K562 (cell line): Measurements from ENCODE around the gene DCTN2. TPM values are rescaled to one million over a fixed set of nuclear protein-coding genes. Genes with fewer than 3 reads are reported as not detected.
A peak's percentile ranks its signal among the peaks of the same experiment; 100 is the strongest.

Source experiments
- ATAC-seq: fragments of 200-7000 bp; cut with Tn5 transposase; 3 replicates; pipeline ENCODE4 v1.9.1; 2020; ENCODE audit warnings: moderate library complexity
- BruUV-seq: library from RNA; stranded (reverse); fragments of 400-500 nt; replicated peaks from 2 replicates; lab custom pipeline; 2021; lab: Mats Ljungman, UMichigan
- CTCF ChIA-PET: fragments of 300-600 bp; formaldehyde crosslinking; extraction: SDS; loops from one replicate; lab custom pipeline; 2021; ENCODE audit warnings: low intra/inter-chr PET ratio; lab: Yijun Ruan, JAX
- POLR2A ChIA-PET: fragments of 300-600, 350-650 bp; sonication (Branson Sonifier 250); formaldehyde crosslinking; extraction: SDS; loops from one replicate; lab custom pipeline; 2021; ENCODE audit warnings: antibody characterized with exemption, inconsistent platforms; lab: Yijun Ruan, JAX
- DNase-seq, 4 experiments: peaks; one replicate each; pipeline versions ENCODE4 v3.0.0 to v3.0.0-alpha.2; 2011 to 2018; ENCODE audit warnings: low spot score in 3 of 4, mixed read lengths in 3 of 4; ENCODE audit errors: extremely low read depth in 1 of 4
- FAIRE-seq: peaks from 2 replicates; lab custom pipeline; 2011; peaks lifted over from hg19 to GRCh38; lab: Jason Lieb, UNC
- H2AFZ ChIP-seq: 2 replicates; pipeline ENCODE4 v1.6.0; 2011; ENCODE audit warnings: low read depth, low read length, control low read depth, inconsistent platforms
- H3K27ac ChIP-seq: fragments of 200-600 bp; 3 replicates; pipeline ENCODE4 v1.8.0; 2011; ENCODE audit warnings: low read depth, mild to moderate bottlenecking, control low read depth, inconsistent platforms, low read length, moderate library complexity, mixed read lengths; ENCODE audit errors: extremely low read depth
- H3K27me3 ChIP-seq, 2 experiments: fragments of 300-600 bp in 1 of 2; 2 replicates in 1 of 2; 3 replicates in 1 of 2; pipeline versions ENCODE4 v1.6.0 to v1.8.0; 2011; ENCODE audit warnings: inconsistent platforms in 2 of 2, low read length in 2 of 2, mild to moderate bottlenecking in 1 of 2, mixed read lengths in 1 of 2, moderate library complexity in 1 of 2; ENCODE audit not compliant: control insufficient read depth in 2 of 2, insufficient read depth in 2 of 2
- H3K36me3 ChIP-seq: fragments of 300-600 bp; 3 replicates; pipeline ENCODE4 v1.8.0; 2011; ENCODE audit warnings: mild to moderate bottlenecking, low read length, inconsistent platforms; ENCODE audit not compliant: control insufficient read depth, insufficient read depth
- H3K4me1 ChIP-seq, 2 experiments: fragments of 200-600 bp in 1 of 2; replicated peaks in 1 of 2; 2 replicates in 1 of 2; 3 replicates in 1 of 2; pipeline versions ENCODE4 v1.5.1 to v1.8.0; 2011; ENCODE audit warnings: inconsistent platforms in 2 of 2, low read length in 2 of 2, mild to moderate bottlenecking in 1 of 2, mixed read lengths in 1 of 2, moderate library complexity in 1 of 2; ENCODE audit not compliant: control insufficient read depth in 2 of 2, insufficient read depth in 2 of 2
- H3K4me2 ChIP-seq: 2 replicates; pipeline ENCODE4 v1.6.1; 2011; ENCODE audit warnings: low read length, control low read depth, inconsistent platforms, mixed read lengths; ENCODE audit not compliant: insufficient read depth
- H3K4me3 ChIP-seq: fragments of 200-600 bp; sonication (generic), shearing (Covaris generic); 2 replicates; pipeline ENCODE4 v1.5.1; 2016; ENCODE audit warnings: control low read depth, inconsistent platforms
- H3K79me2 ChIP-seq: fragments of 200-600 bp; 3 replicates; pipeline ENCODE4 v1.8.0; 2011; ENCODE audit warnings: low read length, inconsistent platforms; ENCODE audit not compliant: control insufficient read depth, insufficient read depth
- H3K9ac ChIP-seq, 2 experiments: 2 replicates each; pipeline versions ENCODE4 v1.6.0 to v1.6.1; 2011; ENCODE audit warnings: low read depth in 2 of 2, low read length in 2 of 2, control low read depth in 1 of 2, inconsistent platforms in 1 of 2, mild to moderate bottlenecking in 1 of 2, mixed read lengths in 1 of 2; ENCODE audit not compliant: insufficient read depth in 1 of 2
- H3K9me1 ChIP-seq: one replicate; pipeline ENCODE4 v1.6.0; 2011; ENCODE audit warnings: inconsistent platforms, mild to moderate bottlenecking, low read length, moderate library complexity; ENCODE audit not compliant: control insufficient read depth, insufficient read depth
- H3K9me3 ChIP-seq: replicated peaks from 2 replicates; pipeline ENCODE4 v1.5.1; 2011; ENCODE audit warnings: low read depth, low read length, inconsistent platforms; ENCODE audit not compliant: control insufficient read depth, insufficient read depth
- H4K20me1 ChIP-seq: replicated peaks from 2 replicates; pipeline ENCODE4 v1.6.1; 2011; ENCODE audit warnings: low read length, inconsistent platforms, mixed read lengths; ENCODE audit not compliant: control insufficient read depth, insufficient read depth
- BRD4 ChIP-seq: fragments of 200-600 bp; sonication (generic); IDR thresholded peaks from 2 replicates; pipeline ENCODE4 v1.6.1; 2017; ENCODE audit warnings: inconsistent platforms
- CBFA2T3 ChIP-seq: fragments of 450-650 bp; IDR thresholded peaks from 2 replicates; pipeline ENCODE4 v1.6.1; 2017
- CBX3 ChIP-seq, 2 experiments: IDR thresholded peaks; 1 replicate in 1 of 2; 2 replicates in 1 of 2; pipeline ENCODE4 v1.6.1; 2012; ENCODE audit warnings: inconsistent platforms in 2 of 2, low read length in 2 of 2, borderline replicate concordance in 1 of 2, control low read depth in 1 of 2
- COPS2 ChIP-seq: fragments of 450-650 bp; conservative IDR thresholded peaks from 2 replicates; pipeline ENCODE4 v1.6.1; 2016; ENCODE audit warnings: mild to moderate bottlenecking, moderate library complexity
- CTBP1 ChIP-seq: fragments of 450-650 bp; IDR thresholded peaks from 2 replicates; pipeline ENCODE4 v1.6.1; 2016; ENCODE audit warnings: borderline replicate concordance
- EGR1 ChIP-seq: fragments of 450-650 bp; conservative IDR thresholded peaks from 2 replicates; pipeline ENCODE4 v1.6.1; 2017; ENCODE audit warnings: mild to moderate bottlenecking
- MAZ ChIP-seq, 2 experiments: fragments of 450-650 bp in 1 of 2; sonication (generic) in 1 of 2; formaldehyde crosslinking; IDR thresholded peaks in 1 of 2; conservative IDR thresholded peaks in 1 of 2; 2 replicates each; pipeline versions ENCODE4 v1.4.0 to v1.5.0; 2020; ENCODE audit warnings: mild to moderate bottlenecking in 1 of 2, missing genetic modification reagents in 1 of 2
- MEF2D ChIP-seq: conservative IDR thresholded peaks from 2 replicates; pipeline ENCODE4 v1.6.1; 2016; ENCODE audit warnings: low read depth, missing genetic modification characterization, missing compliant biosample characterization
- POLR2B ChIP-seq: fragments of 450-650 bp; IDR thresholded peaks from 2 replicates; pipeline ENCODE4 v1.6.1; 2018; ENCODE audit warnings: low read depth; ENCODE audit not compliant: partially characterized antibody
- PYGO2 ChIP-seq: fragments of 450-650 bp; IDR thresholded peaks from 2 replicates; pipeline ENCODE4 v1.6.1; 2016; ENCODE audit warnings: mild to moderate bottlenecking, missing genetic modification characterization, moderate library complexity, missing compliant biosample characterization
- RBBP5 ChIP-seq: fragments of 200-600 bp; sonication (generic); IDR thresholded peaks from 2 replicates; pipeline ENCODE4 v1.6.1; 2012; ENCODE audit warnings: borderline replicate concordance, mild to moderate bottlenecking, low read length, control low read depth, inconsistent platforms; ENCODE audit not compliant: insufficient read depth, poor library complexity, severe bottlenecking
- RBM15 ChIP-seq: fragments of 200-400 bp; formaldehyde crosslinking; IDR thresholded peaks from 2 replicates; pipeline ENCODE4 v1.6.1; 2018; ENCODE audit warnings: mild to moderate bottlenecking, low read length, moderate library complexity; ENCODE audit not compliant: insufficient read depth
- RBM39 ChIP-seq: fragments of 200-400 bp; formaldehyde crosslinking; optimal IDR thresholded peaks from 2 replicates; pipeline ENCODE3; 2018; ENCODE audit warnings: low read depth, low read length
- SMARCA4 ChIP-seq: fragments of 450-650 bp; IDR thresholded peaks from 2 replicates; pipeline ENCODE4 v1.6.1; 2016
- SOX6 ChIP-seq: fragments of 450-650 bp; IDR thresholded peaks from 2 replicates; pipeline ENCODE4 v1.6.1; 2014; ENCODE audit warnings: mild to moderate bottlenecking
- TOE1 ChIP-seq, 2 experiments: fragments of 450-650 bp in 1 of 2; sonication (generic) in 1 of 2; formaldehyde crosslinking in 1 of 2; IDR thresholded peaks; 2 replicates each; pipeline versions ENCODE4 v1.7.1 to v1.8.0; 2016 to 2022; ENCODE audit warnings: borderline replicate concordance in 2 of 2, mild to moderate bottlenecking in 2 of 2, antibody characterized with exemption in 1 of 2, inconsistent platforms in 1 of 2, low read depth in 1 of 2, missing genetic modification reagents in 1 of 2, moderate library complexity in 1 of 2
- ZNF431 ChIP-seq: sonication (generic); formaldehyde crosslinking; IDR thresholded peaks from 2 replicates; pipeline ENCODE4 v1.8.0; 2022; ENCODE audit warnings: mild to moderate bottlenecking, missing genetic modification reagents
- ZNF785 ChIP-seq: fragments of 250-450 bp; sonication (Bioruptor Pico); IDR thresholded peaks from 2 replicates; pipeline ENCODE4 v1.4.0; 2020; ENCODE audit warnings: mild to moderate bottlenecking
- WGBS: fragments of 100-300 bp; shearing (Covaris generic); methylation state at CpG from one replicate; pipeline ENCODE4 v1.1.6; 2016; ENCODE audit warnings: low coverage, mixed read lengths; ENCODE audit not compliant: insufficient coverage; ENCODE audit errors: missing lambda C conversion rate; 5-methylcytosine and 5-hydroxymethylcytosine counted together
- in situ Hi-C: fragments of 300-500 bp; cut with MboI; formaldehyde crosslinking; loops from 4 replicates; pipeline ENCODE4 v1.15.0; 2018; ENCODE audit warnings: inconsistent platforms, mixed read lengths
- intact Hi-C: fragments of 100-400 bp; cut with micrococcal nuclease; formaldehyde crosslinking; loops from 2 replicates; pipeline ENCODE4 v1.14.2; 2022
- polyA plus RNA-seq, 8 experiments: library from polyadenylated mRNA; depleted of rRNA in 4 of 8; stranded (reverse) in 5 of 8; unstranded in 3 of 8; fragments of >200 nt; fragmentation: Nextera tagmentation in 2 of 8; fragmentation: Illumina TruSeq in 1 of 8; extraction: Ambion mirVana in 2 of 8; extraction: Trizol in 1 of 8; gene quantifications; 2 replicates each; pipeline versions ENCODE4 v1.2.1 to v1.2.3, GENCODE V29; 2011 to 2014; ENCODE audit warnings: inconsistent platforms in 1 of 8, missing spikeins in 1 of 8
- total RNA-seq, 7 experiments: library from RNA; depleted of rRNA in 6 of 7; stranded (reverse); fragments of >200 nt in 6 of 7; fragmentation: Illumina TruSeq in 2 of 7; extraction: Trizol in 2 of 7; gene quantifications; 2 replicates each; pipeline versions ENCODE4 v1.2.1 to v1.2.3, GENCODE V29; 2011 to 2021; ENCODE audit warnings: low replicate concordance in 1 of 7
- TF ChIP-seq, protein P1 (sequence below): fragments of 450-650 bp; formaldehyde crosslinking; IDR thresholded peaks from 2 replicates; pipeline ENCODE4 v1.4.0; 2020; ENCODE audit warnings: mild to moderate bottlenecking, moderate library complexity
- TF ChIP-seq, protein P2 (sequence below): sonication (generic); formaldehyde crosslinking; IDR thresholded peaks from 2 replicates; pipeline ENCODE4 v1.8.1; 2023; ENCODE audit warnings: mild to moderate bottlenecking, missing genetic modification reagents

DCTN2 gene
- total and polyA plus RNA-seq, 9 of the 15 experiments (the other 6 are each of a cell fraction or from before 2014, with no cell fraction given) = 43.6 to 270 (median 125) TPM

DNA sequence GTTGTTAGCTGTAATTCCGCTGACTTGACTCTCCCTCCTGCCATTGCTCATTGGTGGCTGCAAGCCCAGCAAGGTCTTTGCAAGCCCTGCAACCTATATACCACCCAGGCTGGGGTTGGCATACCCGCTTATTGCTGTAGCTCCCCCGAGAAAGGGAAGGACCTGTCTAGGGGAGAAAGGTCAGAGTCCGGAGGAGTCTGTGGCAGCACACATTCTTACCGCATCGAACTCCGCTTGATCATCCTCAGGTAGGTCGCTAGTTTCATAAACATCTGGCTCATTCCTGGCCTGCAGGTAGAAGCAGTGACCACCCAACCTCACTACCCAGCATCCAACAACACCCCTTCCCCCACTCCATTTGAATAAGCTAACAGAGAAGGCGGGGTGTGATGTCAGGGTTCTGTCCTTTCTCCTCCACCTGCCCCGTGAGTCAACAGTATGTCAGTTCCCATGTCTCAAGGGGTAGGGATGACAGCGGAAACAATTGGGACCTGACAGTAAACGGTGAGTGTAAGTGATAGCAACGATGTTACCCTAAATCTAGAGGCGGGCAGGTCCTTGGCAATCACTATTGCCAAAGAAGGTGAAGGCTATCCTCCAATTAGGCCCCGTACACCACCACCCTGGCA, 1.1 kb downstream of the DCTN2 start:
- CTCF ChIA-PET = no interaction called here
- in situ Hi-C loops = no loop called here
- intact Hi-C loops = no loop called here
- ATAC-seq = peak; percentile 31
- Histone ChIP-seq H3K9me1 (no peaks in the 10 kb centered on the region), H3K9me3 (no peaks in the 10 kb centered on the region), H3K4me2 (peak overlapping the region; percentile 97), H4K20me1 (no peaks in the 10 kb centered on the region), H3K9ac (peak overlapping the region; percentile 94 to 98; a peak in 3 of 4 replicates), H3K27ac (peak overlapping the region; percentile 84), H3K79me2 (peaks cover 56% of the 10 kb centered on the region), H3K4me1 (peaks cover 32 to 49% of the 10 kb centered on the region in 2 experiments), H3K27me3 (no peaks in the 10 kb centered on the region), H2AFZ (no peak overlapping the region; the same call in 1 of the 2 replicates), H3K36me3 (peaks cover 41% of the 10 kb centered on the region), H3K4me3 (peak overlapping the region; percentile 93)
- no TSS peak for BruUV-seq
- peak in 3 of 4 experiments; percentile 31 to 74 (median 51) for DNase-seq
- FAIRE-seq = peak; percentile 78
- POLR2A ChIA-PET = interaction anchor here (0.6 to 4.4 kb wide), 13 partner anchors 8 to 1636 kb away, joined by 3 to 53 read pairs (median 4); partner anchors contain the start of gene DDIT3
- WGBS = 18% methylated on average over 15 of the region's 15 CpGs
- TF ChIP-seq RBM39 (no peak), PYGO2 (tag) (no peak), POLR2B (peak; percentile 53), COPS2 (no peak), CTBP1 (peak; percentile 47), CBX3 (IDR thresholded peaks at IDR 0.05; ENCODE audit: borderline replicate concordance in 1 of 2, low read length in 2 of 2) (peak in 1 of 2 experiments; percentile 22; a peak in 1 of 3 replicates), RBM15 (no peak), CBFA2T3 (peak; percentile 3; the same call in 1 of the 2 replicates), MEF2D (tag) (0 out of 2 replicates have a peak, but pooled peaks have one; percentile 32), ZNF431 (CRISPR knock-in tag) (no peak), TOE1 (IDR thresholded peaks at IDR 0.05; ENCODE audit: borderline replicate concordance) (0 out of 2 replicates have a peak, but pooled peaks have one; percentile 2), TOE1 (CRISPR knock-in tag; IDR thresholded peaks at IDR 0.05; ENCODE audit: borderline replicate concordance, low read depth) (no peak), SMARCA4 (peak; percentile 33; the same call in 1 of the 2 replicates), ZNF785 (CRISPR knock-in tag) (no peak), RBBP5 (no peak), MAZ (CRISPR knock-in tag; conservative IDR thresholded peaks at IDR 0.05 in 1 of 2, IDR thresholded peaks at IDR 0.05 in 1 of 2) (no peak), EGR1 (no peak), SOX6 (peak; percentile 10; the same call in 1 of the 2 replicates), BRD4 (no peak)
- TF ChIP-seq, protein P1, sequence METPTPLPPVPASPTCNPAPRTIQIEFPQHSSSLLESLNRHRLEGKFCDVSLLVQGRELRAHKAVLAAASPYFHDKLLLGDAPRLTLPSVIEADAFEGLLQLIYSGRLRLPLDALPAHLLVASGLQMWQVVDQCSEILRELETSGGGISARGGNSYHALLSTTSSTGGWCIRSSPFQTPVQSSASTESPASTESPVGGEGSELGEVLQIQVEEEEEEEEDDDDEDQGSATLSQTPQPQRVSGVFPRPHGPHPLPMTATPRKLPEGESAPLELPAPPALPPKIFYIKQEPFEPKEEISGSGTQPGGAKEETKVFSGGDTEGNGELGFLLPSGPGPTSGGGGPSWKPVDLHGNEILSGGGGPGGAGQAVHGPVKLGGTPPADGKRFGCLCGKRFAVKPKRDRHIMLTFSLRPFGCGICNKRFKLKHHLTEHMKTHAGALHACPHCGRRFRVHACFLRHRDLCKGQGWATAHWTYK = no peak
- TF ChIP-seq, protein P2, sequence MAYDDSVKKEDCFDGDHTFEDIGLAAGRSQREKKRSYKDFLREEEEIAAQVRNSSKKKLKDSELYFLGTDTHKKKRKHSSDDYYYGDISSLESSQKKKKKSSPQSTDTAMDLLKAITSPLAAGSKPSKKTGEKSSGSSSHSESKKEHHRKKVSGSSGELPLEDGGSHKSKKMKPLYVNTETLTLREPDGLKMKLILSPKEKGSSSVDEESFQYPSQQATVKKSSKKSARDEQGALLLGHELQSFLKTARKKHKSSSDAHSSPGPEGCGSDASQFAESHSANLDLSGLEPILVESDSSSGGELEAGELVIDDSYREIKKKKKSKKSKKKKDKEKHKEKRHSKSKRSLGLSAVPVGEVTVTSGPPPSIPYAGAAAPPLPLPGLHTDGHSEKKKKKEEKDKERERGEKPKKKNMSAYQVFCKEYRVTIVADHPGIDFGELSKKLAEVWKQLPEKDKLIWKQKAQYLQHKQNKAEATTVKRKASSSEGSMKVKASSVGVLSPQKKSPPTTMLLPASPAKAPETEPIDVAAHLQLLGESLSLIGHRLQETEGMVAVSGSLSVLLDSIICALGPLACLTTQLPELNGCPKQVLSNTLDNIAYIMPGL (CRISPR knock-in tag) = no peak
